HG03196 (cell line): ENCODE results near the gene POLR1G.
"Not testable (repeated sequence)": the region's sequence is repeated elsewhere in the genome, so short reads cannot be mapped to it uniquely, and the experiment has no call there.

Experiments used
- ATAC-seq: cut with Tn5 transposase; IDR thresholded peaks from one replicate; pipeline ENCODE4 v1.9.1; 2021; ENCODE audit not compliant: unreplicated experiment

Gene POLR1G

GRCh38 chr19:45395821-45396617, 10.4 kb upstream of the POLR1G start:
- no peak for ATAC-seq

- no peak for ATAC-seq
Measured at GRCh38 chr19:45400192-45400591, 6.3 kb upstream of the POLR1G start.

GRCh38 chr19:45401815-45402214, 4.6 kb upstream of the POLR1G start:
- no peak for ATAC-seq

GRCh38 chr19:45402298-45403061, 4.0 kb upstream of the POLR1G start:
- ATAC-seq, result no peak

- ATAC-seq, result no peak
Measured at GRCh38 chr19:45403272-45403671, 3.2 kb upstream of the POLR1G start.

- ATAC-seq, result no peak
Measured at GRCh38 chr19:45403781-45404556, 2.5 kb upstream of the POLR1G start.

GRCh38 chr19:45404557-45405434, 1.6 kb upstream of the POLR1G start, which contains the start of gene PPP1R13L:
Gene PPP1R13L, minus strand, starts transcription at chr19:45405069. Its CDS starts 6,751 bp downstream, at chr19:45398318.
- peak; percentile 24 for ATAC-seq

GRCh38 chr19:45405435-45406225, 814 bp upstream of the POLR1G start:
- peak; percentile 44 for ATAC-seq

- ATAC-seq, result no peak
Measured at GRCh38 chr19:45407091-45407375, 589 bp downstream of the POLR1G start.

- ATAC-seq, result not testable (repeated sequence)
Measured at GRCh38 chr19:45407585-45407984, 1.1 kb downstream of the POLR1G start.

GRCh38 chr19:45408121-45408520, 1.7 kb downstream of the POLR1G start:
- no peak for ATAC-seq

- no peak for ATAC-seq
Measured at GRCh38 chr19:45408830-45409556, 2.5 kb downstream of the POLR1G start.

- ATAC-seq, result no peak
Measured at GRCh38 chr19:45409557-45409920, 3.1 kb downstream of the POLR1G start.

- ATAC-seq, result not testable (repeated sequence)
Measured at GRCh38 chr19:45410330-45410729, 3.9 kb downstream of the POLR1G start.

- ATAC-seq, result no peak
Measured at GRCh38 chr19:45413497-45413896, 7.1 kb downstream of the POLR1G start.

GRCh38 chr19:45414468-45414867, 8.0 kb downstream of the POLR1G start:
- no peak for ATAC-seq

GRCh38 chr19:45417151-45417550, 10.7 kb downstream of the POLR1G start:
- no peak for ATAC-seq

- ATAC-seq, result no peak
Measured at GRCh38 chr19:45418802-45419201, 12.4 kb downstream of the POLR1G start.

- peak; percentile 41 for ATAC-seq
Measured at GRCh38 chr19:45419396-45419795, 13.0 kb downstream of the POLR1G start.
